Mucosa of stomach (tissue), 1 donor: ENCODE results near the gene TCEAL8.

ENCODE experiments used
- H3K27me3 ChIP-seq: one replicate; pipeline ENCODE4 v1.7.0; 2013; ENCODE audit warnings: mild to moderate bottlenecking, low read length; ENCODE audit not compliant: control insufficient read depth, insufficient read depth
- H3K36me3 ChIP-seq: one replicate; pipeline ENCODE4 v1.7.0; 2013; ENCODE audit warnings: low read length; ENCODE audit not compliant: control insufficient read depth, insufficient read depth
- H3K4me1 ChIP-seq: one replicate; pipeline ENCODE4 v1.7.0; 2013; ENCODE audit warnings: mild to moderate bottlenecking, low read length; ENCODE audit not compliant: control insufficient read depth, insufficient read depth
- H3K4me3 ChIP-seq: one replicate; pipeline ENCODE4 v1.7.0; 2013; ENCODE audit warnings: low read length
- H3K9ac ChIP-seq: one replicate; pipeline ENCODE4 v1.7.0; 2013; ENCODE audit warnings: mild to moderate bottlenecking, low read length, moderate library complexity
- H3K9me3 ChIP-seq: one replicate; pipeline ENCODE4 v1.7.0; 2013; ENCODE audit warnings: mild to moderate bottlenecking, low read length, moderate library complexity; ENCODE audit not compliant: control insufficient read depth
- donor health status: Pancreatic carcinoma.

TCEAL8 gene

GRCh38 chrX:103211012-103211715 is 43.8 kb downstream of the TCEAL8 start:
- no peaks in the 10 kb centered on the region for H3K9me3 ChIP-seq
- H3K36me3 ChIP-seq: no peaks in the 10 kb centered on the region
- no peaks in the 10 kb centered on the region for H3K27me3 ChIP-seq
- H3K4me1 ChIP-seq: no peaks in the 10 kb centered on the region
- H3K4me3 ChIP-seq: no peak overlapping the region
- H3K9ac ChIP-seq: no peak overlapping the region

- Histone ChIP-seq H3K9me3 (no peaks in the 10 kb centered on the region), H3K9ac (no peak overlapping the region), H3K27me3 (no peaks in the 10 kb centered on the region), H3K4me3 (no peak overlapping the region), H3K36me3 (no peaks in the 10 kb centered on the region), H3K4me1 (no peaks in the 10 kb centered on the region)
Observed at GRCh38 chrX:103210056-103210455, 44.9 kb downstream of the TCEAL8 start.
